K562 (cell line): ENCODE measurements around the gene BCL2L13. TPM values are rescaled to one million over a fixed set of nuclear protein-coding genes. Genes with fewer than 3 reads are reported as not detected.
A peak's percentile ranks its signal among the peaks of the same experiment; 100 is the strongest.

Source experiments
- BRCA1 ChIP-seq, 2 experiments: fragments of 450-650 bp in 1 of 2; sonication (generic) in 1 of 2; formaldehyde crosslinking in 1 of 2; IDR thresholded peaks; 2 replicates each; pipeline versions ENCODE4 v1.5.0 to v1.6.1; 2017 to 2020; ENCODE audit warnings: mild to moderate bottlenecking in 1 of 2, missing genetic modification reagents in 1 of 2
- FOXM1 ChIP-seq, 2 experiments: fragments of 450-650 bp in 1 of 2; sonication (generic) in 1 of 2; formaldehyde crosslinking in 1 of 2; IDR thresholded peaks; 2 replicates each; pipeline versions ENCODE4 v1.6.1 to v1.9.0; 2017 to 2022; ENCODE audit warnings: low read depth in 2 of 2, mild to moderate bottlenecking in 2 of 2, missing genetic modification reagents in 1 of 2, moderate library complexity in 1 of 2
- GABPA ChIP-seq: fragments of 200-800 bp; sonication (Bioruptor generic); conservative IDR thresholded peaks from 2 replicates; pipeline ENCODE4 v1.6.1; 2016; ENCODE audit warnings: low read depth, missing genetic modification characterization, missing compliant biosample characterization
- GATAD2B ChIP-seq: fragments of 450-650 bp; IDR thresholded peaks from 2 replicates; pipeline ENCODE4 v1.6.1; 2017; ENCODE audit warnings: mild to moderate bottlenecking, borderline replicate concordance
- KDM1A ChIP-seq, 2 experiments: fragments of 450-650 bp; IDR thresholded peaks; 2 replicates each; pipeline ENCODE4 v1.6.1; 2016; ENCODE audit warnings: mild to moderate bottlenecking in 2 of 2
- KDM5B ChIP-seq: fragments of 200-600 bp; sonication (generic); IDR thresholded peaks from 2 replicates; pipeline ENCODE4 v1.6.1; 2012; ENCODE audit warnings: low read depth, mild to moderate bottlenecking, moderate library complexity, low read length, control low read depth, inconsistent platforms; ENCODE audit not compliant: insufficient replicate concordance
- LARP7 ChIP-seq: fragments of 450-650 bp; IDR thresholded peaks from 2 replicates; pipeline ENCODE4 v1.6.1; 2016
- NFIX ChIP-seq: fragments of 250-450 bp; sonication (Bioruptor Pico); IDR thresholded peaks from 2 replicates; pipeline ENCODE4 v1.4.0; 2020; ENCODE audit warnings: low read depth, mild to moderate bottlenecking, moderate library complexity
- NR2C2 ChIP-seq, 2 experiments: fragments of 200-800 bp in 1 of 2; sonication (Bioruptor generic) in 1 of 2; sonication (generic) in 1 of 2; formaldehyde crosslinking in 1 of 2; IDR thresholded peaks; 2 replicates each; pipeline versions ENCODE4 v1.6.1 to v1.8.0; 2016 to 2022; ENCODE audit warnings: mild to moderate bottlenecking in 1 of 2, missing compliant biosample characterization in 1 of 2, missing genetic modification characterization in 1 of 2, missing genetic modification reagents in 1 of 2
- POLR2AphosphoS5 ChIP-seq: IDR thresholded peaks from 2 replicates; pipeline ENCODE4 v1.6.1; 2011; ENCODE audit warnings: mild to moderate bottlenecking, low read depth, low read length, moderate library complexity; ENCODE audit not compliant: control insufficient read depth, insufficient read depth
- POLR2G ChIP-seq: fragments of 200-400 bp; formaldehyde crosslinking; IDR thresholded peaks from 2 replicates; pipeline ENCODE4 v1.6.1; 2017; ENCODE audit warnings: low read depth, mild to moderate bottlenecking, antibody characterized with exemption, low read length, moderate library complexity
- PYGO2 ChIP-seq: fragments of 450-650 bp; IDR thresholded peaks from 2 replicates; pipeline ENCODE4 v1.6.1; 2016; ENCODE audit warnings: mild to moderate bottlenecking, missing genetic modification characterization, moderate library complexity, missing compliant biosample characterization
- RBFOX2 ChIP-seq: fragments of 200-400 bp; formaldehyde crosslinking; IDR thresholded peaks from 2 replicates; pipeline ENCODE4 v1.6.1; 2017; ENCODE audit warnings: low read depth, mild to moderate bottlenecking, low read length, moderate library complexity
- RERE ChIP-seq: sonication (generic); formaldehyde crosslinking; IDR thresholded peaks from 2 replicates; pipeline ENCODE4 v1.8.0; 2023; ENCODE audit warnings: missing genetic modification reagents, mild to moderate bottlenecking, borderline replicate concordance
- TCF3 ChIP-seq: sonication (generic); formaldehyde crosslinking; IDR thresholded peaks from 2 replicates; pipeline ENCODE4 v1.4.0; 2020; ENCODE audit warnings: mild to moderate bottlenecking, missing genetic modification reagents
- ZBTB7A ChIP-seq: IDR thresholded peaks from 2 replicates; pipeline ENCODE4 v1.6.1; 2011; ENCODE audit warnings: low read depth, mild to moderate bottlenecking, low read length, moderate library complexity, borderline replicate concordance; ENCODE audit not compliant: control insufficient read depth
- ZNF12 ChIP-seq: sonication (generic); formaldehyde crosslinking; IDR thresholded peaks from 2 replicates; pipeline ENCODE4 v1.4.0; 2020; ENCODE audit warnings: mild to moderate bottlenecking, missing genetic modification reagents
- ZNF232 ChIP-seq: sonication (generic); formaldehyde crosslinking; IDR thresholded peaks from 2 replicates; pipeline ENCODE4 v1.8.0; 2022; ENCODE audit warnings: mild to moderate bottlenecking, missing genetic modification reagents
- ZNF239 ChIP-seq: fragments of 250-450 bp; sonication (Bioruptor Pico); IDR thresholded peaks from 2 replicates; pipeline ENCODE4 v1.4.0; 2020; ENCODE audit warnings: mild to moderate bottlenecking
- ZNF395 ChIP-seq: fragments of 200-800 bp; sonication (Bioruptor generic); IDR thresholded peaks from 2 replicates; pipeline ENCODE4 v1.6.1; 2017; ENCODE audit warnings: missing genetic modification characterization, missing compliant biosample characterization
- ZNF444 ChIP-seq: fragments of 250-450 bp; sonication (Bioruptor Pico); IDR thresholded peaks from 2 replicates; pipeline ENCODE4 v1.4.0; 2020; ENCODE audit warnings: mild to moderate bottlenecking, moderate library complexity
- polyA plus RNA-seq, 8 experiments: library from polyadenylated mRNA; depleted of rRNA in 4 of 8; stranded (reverse) in 5 of 8; unstranded in 3 of 8; fragments of >200 nt; fragmentation: Nextera tagmentation in 2 of 8; fragmentation: Illumina TruSeq in 1 of 8; extraction: Ambion mirVana in 2 of 8; extraction: Trizol in 1 of 8; gene quantifications; 2 replicates each; pipeline versions ENCODE4 v1.2.1 to v1.2.3, GENCODE V29; 2011 to 2014; ENCODE audit warnings: inconsistent platforms in 1 of 8, missing spikeins in 1 of 8
- total RNA-seq, 7 experiments: library from RNA; depleted of rRNA in 6 of 7; stranded (reverse); fragments of >200 nt in 6 of 7; fragmentation: Illumina TruSeq in 2 of 7; extraction: Trizol in 2 of 7; gene quantifications; 2 replicates each; pipeline versions ENCODE4 v1.2.1 to v1.2.3, GENCODE V29; 2011 to 2021; ENCODE audit warnings: low replicate concordance in 1 of 7

BCL2L13 gene
- total and polyA plus RNA-seq, 9 of the 15 experiments (the other 6 are each of a cell fraction or from before 2014, with no cell fraction given) = 41.5 to 63.4 (median 56.5) TPM

- TF ChIP-seq GATAD2B (no peak), ZNF239 (CRISPR knock-in tag) (no peak), PYGO2 (tag) (no peak), RERE (CRISPR knock-in tag) (no peak), ZNF12 (CRISPR knock-in tag) (0 out of 2 replicates have a peak, but pooled peaks have one; percentile 37), ZBTB7A (no peak), ZNF395 (CRISPR knock-in tag) (no peak), ZNF232 (CRISPR knock-in tag) (no peak), FOXM1 (IDR thresholded peaks at IDR 0.05; ENCODE audit: low read depth) (no peak), FOXM1 (CRISPR knock-in tag; IDR thresholded peaks at IDR 0.05; ENCODE audit: low read depth) (no peak), TCF3 (peak; percentile 70), ZNF444 (CRISPR knock-in tag) (no peak), LARP7 (no peak), POLR2G (no peak), POLR2AphosphoS5 (no peak), NR2C2 (CRISPR knock-in tag; IDR thresholded peaks at IDR 0.05) (no peak), NR2C2 (tag; IDR thresholded peaks at IDR 0.05) (no peak), KDM1A (IDR thresholded peaks at IDR 0.05) (0 out of 4 replicates have a peak, but pooled peaks of 1 of the 2 experiments have one; percentile 3), GABPA (tag) (no peak), RBFOX2 (peak; percentile 46), KDM5B (no peak), NFIX (CRISPR knock-in tag) (no peak), BRCA1 (IDR thresholded peaks at IDR 0.05) (no peak), BRCA1 (CRISPR knock-in tag; IDR thresholded peaks at IDR 0.05) (no peak)
Measured at GRCh38 chr22:17772958-17773605, 134.5 kb downstream of the BCL2L13 start (continued).
